Mammary epithelial cell (primary cell): ENCODE measurements around the gene MIA.

ENCODE experiments used
- EZH2 ChIP-seq: IDR thresholded peaks from 2 replicates; pipeline ENCODE4 v1.6.1; 2012; ENCODE audit warnings: low read length, inconsistent platforms, borderline replicate concordance
- TF ChIP-seq, protein P1 (sequence below), 2 donors: IDR thresholded peaks in 1 of 2; conservative IDR thresholded peaks in 1 of 2; 2 replicates each; pipeline ENCODE4 v1.5.1; 2011 to 2012; ENCODE audit warnings: inconsistent platforms in 2 of 2, low read length in 2 of 2, mild to moderate bottlenecking in 2 of 2, control low read depth in 1 of 2, low read depth in 1 of 2; ENCODE audit not compliant: insufficient read depth in 1 of 2; ENCODE audit errors: extremely low read depth in 1 of 2

DNA sequence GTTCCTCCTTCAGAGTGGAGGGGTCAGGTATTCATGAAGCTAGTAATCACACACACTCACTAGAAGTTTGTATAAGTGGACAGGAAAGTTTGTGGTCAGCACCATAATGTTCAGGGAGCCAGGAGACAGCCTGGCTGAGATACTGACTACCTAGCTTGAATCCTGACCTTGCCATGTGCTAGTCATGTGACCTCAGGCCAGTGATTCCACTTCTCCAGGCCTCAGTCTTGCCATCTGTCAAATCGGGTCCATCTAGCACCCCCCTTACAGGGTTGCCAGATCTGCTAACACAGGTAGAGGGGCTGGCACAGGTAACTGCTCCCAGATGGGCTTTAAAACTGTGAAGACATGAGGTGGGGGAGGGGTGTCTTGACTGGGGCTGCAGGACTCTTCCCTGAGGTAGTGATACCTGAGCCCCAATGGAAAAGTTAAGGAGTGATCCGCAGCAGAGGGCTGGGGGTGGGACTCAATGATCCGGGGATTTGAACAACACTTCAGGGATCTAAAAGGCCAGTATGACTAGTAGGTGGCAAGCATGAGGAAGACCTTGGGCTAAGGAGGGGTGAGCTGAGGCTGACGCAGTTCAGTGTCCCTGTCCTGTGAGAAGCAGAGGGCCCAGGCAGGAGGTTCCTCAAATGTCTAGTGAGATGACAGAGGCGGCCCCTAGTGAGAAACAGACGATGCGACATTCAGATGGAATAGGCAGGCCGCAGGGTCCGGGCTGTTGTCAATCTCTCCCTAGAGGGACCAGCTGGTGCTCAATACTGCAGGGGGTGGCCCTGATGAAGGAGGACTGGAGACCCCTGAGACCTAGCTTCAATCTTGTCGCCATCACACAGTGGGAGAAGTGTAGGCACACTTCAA lies 33.6 kb upstream of the MIA start:
- no peak for TF ChIP-seq EZH2
- TF ChIP-seq, protein P1, sequence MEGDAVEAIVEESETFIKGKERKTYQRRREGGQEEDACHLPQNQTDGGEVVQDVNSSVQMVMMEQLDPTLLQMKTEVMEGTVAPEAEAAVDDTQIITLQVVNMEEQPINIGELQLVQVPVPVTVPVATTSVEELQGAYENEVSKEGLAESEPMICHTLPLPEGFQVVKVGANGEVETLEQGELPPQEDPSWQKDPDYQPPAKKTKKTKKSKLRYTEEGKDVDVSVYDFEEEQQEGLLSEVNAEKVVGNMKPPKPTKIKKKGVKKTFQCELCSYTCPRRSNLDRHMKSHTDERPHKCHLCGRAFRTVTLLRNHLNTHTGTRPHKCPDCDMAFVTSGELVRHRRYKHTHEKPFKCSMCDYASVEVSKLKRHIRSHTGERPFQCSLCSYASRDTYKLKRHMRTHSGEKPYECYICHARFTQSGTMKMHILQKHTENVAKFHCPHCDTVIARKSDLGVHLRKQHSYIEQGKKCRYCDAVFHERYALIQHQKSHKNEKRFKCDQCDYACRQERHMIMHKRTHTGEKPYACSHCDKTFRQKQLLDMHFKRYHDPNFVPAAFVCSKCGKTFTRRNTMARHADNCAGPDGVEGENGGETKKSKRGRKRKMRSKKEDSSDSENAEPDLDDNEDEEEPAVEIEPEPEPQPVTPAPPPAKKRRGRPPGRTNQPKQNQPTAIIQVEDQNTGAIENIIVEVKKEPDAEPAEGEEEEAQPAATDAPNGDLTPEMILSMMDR (conservative IDR thresholded peaks at IDR 0.05 in 1 of 2, IDR thresholded peaks at IDR 0.05 in 1 of 2; ENCODE audit: extremely low read depth in 1 of 2, insufficient read depth in 1 of 2, low read depth in 1 of 2, low read length in 2 of 2): no peak
